Measurements from ENCODE around the gene KDM4D.
"Not testable (repeated sequence)": the region's sequence is repeated elsewhere in the genome, so short reads cannot be mapped to it uniquely, and the experiment has no call there.

KDM4D gene

GRCh38 chr11:94973099-94973968 lies at the start of gene KDM4D, which contains the start of gene CWC15:
Gene KDM4D, plus strand, starts transcription at chr11:94973709. Its CDS starts 23,664 bp downstream, at chr11:94997373.
Gene CWC15, minus strand, starts transcription at chr11:94973556. Its CDS starts 1,371 bp downstream, at chr11:94972185.
- peak; percentile 95 for DNase-seq

GRCh38 chr11:94924171-94924572 lies 49.3 kb upstream of the KDM4D start:
- no peak for DNase-seq

DNA sequence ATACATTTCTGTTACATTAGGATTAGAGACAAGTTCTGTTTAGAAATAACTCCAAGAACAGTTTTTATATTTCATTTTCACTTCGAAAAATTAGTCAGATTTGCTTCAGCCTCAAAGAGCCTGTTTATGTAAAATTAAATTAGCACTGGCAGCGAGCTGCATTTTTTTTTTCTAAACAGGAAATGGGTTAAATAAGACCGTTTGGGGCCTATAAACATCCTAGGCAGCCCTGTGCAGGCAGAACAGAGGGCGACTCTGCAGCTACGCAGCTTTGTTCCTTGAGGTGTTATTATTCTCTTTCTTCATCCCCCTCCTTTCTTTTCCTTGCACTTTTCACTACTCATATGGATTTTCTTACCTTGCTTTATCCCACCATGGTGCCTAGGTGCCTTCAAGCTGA lies 48.9 kb upstream of the KDM4D start:
- DNase-seq: no peak

DNA sequence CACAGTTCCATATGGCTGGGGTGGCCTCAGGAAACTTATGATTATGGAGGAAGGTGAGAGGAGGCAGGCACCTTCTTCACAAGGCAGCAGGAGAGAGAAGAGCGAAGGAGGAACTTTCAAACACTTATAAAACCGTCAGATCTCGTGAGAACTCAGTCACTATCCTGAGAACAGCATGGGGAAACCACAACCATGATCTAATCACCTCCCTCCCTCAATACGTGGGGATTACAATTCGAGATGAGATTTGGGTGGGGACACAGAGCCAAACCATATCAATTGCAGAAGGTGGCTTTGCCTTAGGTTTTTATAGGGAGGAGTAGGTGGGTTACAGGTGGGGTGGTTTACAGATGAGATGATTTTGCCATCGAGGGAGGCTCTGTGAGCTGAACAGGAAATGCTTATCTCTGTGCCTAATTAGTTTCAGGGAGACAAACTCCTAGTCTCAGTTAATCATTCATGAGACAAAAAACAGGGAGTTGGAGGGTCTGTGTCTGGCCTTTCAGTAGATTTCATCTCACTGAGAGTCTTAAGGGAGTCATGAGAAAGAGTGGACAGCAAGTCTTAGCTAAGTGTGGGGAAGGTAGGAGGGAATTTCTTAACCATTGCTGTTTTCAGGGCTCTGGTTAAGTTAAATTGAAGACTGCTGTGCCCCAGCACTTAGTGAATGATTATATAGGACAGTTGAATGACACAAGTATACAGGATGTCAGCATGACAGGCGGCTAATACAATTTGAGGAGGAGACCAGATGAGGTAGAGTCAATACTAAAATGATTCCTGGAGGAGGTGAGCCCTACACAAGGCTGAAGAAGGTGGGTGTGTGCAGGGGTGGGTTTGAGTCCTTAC lies 47.9 kb upstream of the KDM4D start:
- no peak for DNase-seq

- DNase-seq: no peak
Measured at GRCh38 chr11:94926271-94926625, 47.3 kb upstream of the KDM4D start.

GRCh38 chr11:94926698-94927237 lies 46.7 kb upstream of the KDM4D start:
- DNase-seq: no peak

DNA sequence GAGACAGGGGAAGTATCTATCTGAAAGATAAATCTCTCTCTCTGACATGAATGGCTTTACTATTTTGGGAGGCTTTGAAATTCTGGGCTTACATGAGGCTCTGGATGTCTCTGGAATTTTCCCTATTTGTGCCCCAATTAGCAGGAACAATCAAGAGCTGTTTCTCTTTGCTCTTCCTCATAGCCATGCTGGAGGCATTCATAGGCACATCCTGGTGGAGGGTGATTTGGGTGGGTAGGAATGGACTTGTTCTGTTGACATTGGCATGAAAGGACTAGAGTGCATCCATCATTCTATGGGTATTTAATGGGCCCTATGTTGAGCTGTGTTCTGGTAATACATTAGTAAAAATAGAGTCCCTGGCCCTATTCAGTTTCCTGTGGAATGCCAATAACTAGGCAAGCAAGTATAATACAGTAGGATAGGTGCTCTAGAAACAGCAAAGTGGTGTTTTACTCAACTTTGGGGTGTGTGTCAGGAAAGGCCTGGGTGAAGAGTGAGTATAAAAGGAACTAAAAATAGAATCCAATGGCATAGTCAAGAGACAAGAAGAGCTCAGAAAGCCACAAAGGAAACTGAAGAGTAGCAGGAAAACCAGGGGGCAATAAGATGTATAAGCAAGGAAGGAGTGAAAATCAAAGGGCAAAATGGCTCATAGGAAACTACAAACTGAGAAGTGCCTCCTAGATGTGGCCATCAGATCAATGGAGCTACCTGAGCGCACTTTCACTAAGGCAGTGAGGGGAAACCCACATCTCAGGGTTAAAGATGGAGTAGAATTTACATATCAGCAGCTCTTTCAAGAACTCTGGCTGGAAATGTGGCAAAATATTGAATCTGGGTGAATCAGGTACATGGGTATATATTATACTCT lies 45.2 kb upstream of the KDM4D start:
- DNase-seq: no peak

DNA sequence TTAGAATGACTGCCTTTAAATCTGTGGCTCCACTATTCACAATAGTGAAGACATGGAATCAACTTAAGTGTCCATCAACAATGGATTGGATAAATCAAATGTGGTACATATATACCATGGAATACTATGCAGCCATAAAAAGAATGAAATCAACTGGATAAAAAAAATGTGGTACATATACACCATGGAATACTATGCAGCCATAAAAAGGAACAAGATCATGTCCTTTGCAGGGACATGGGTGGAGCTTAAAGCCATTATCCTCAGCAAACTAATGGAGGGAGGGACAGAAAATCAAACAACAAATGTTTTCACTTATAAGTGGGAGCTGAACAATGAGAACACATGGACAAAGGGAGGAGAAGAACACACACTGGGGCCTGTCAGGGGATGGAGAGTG lies 41.4 kb upstream of the KDM4D start:
- DNase-seq: not testable (repeated sequence)

DNA sequence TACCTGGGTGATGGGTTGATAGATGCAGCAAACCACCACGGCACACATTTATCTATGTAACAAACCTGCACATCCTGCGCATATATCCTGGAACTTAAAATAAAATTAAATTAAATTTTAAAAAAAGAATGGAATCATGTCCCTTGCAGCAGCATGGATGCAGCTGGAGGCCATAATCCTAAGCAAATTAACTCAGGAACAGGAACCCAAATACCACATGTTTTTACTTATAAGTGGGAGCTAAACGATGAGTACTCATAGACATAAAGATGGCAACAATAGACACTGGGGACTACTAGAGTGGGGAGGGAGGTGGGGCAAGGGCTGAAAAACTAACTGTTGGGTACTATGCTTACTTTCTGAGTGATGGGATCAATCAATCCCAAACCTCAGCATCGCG lies 41.0 kb upstream of the KDM4D start:
- no peak for DNase-seq

- DNase-seq: no peak
Measured at GRCh38 chr11:94933223-94934130, 40.0 kb upstream of the KDM4D start.

DNA sequence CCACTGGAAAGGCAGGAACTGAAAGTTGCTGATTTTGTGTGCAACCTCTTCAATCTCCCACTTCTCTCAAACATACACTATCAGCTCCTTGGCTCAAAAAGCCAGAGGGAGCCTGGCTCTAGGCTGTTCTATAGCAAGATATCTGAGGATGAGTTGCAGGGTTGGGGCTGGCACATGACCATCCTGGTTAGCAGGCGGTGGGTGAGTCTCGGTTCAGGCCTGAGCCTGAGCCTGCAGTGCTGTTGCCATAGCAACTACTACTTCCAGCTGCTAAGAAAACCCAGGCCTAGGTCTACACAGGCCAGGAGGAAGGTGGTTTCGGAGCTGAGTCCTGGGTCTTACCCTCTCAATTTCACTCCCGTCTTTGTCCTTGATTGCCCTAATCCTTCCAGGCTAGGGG lies 39.1 kb upstream of the KDM4D start:
- DNase-seq: no peak

DNA sequence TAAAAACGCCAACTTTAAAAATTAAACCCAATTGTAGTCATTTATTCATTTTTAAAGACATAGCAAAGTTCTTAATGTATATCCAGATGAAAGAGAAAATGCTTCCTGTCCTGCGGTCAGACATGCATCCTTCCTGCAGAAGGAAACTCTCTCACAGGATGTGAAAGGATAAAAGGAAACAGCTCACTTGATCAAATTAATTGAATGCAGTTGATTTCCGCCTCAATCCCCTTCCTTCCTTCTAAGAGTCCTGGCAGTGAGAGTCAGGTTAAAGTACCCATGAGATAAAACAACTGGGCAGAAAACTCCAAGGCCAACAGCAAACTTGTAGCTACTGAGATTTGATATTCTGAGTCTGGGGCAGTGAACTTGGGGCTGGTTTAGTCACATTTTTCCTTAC lies 38.7 kb upstream of the KDM4D start:
- no peak for DNase-seq

GRCh38 chr11:94938095-94939055 lies 35.1 kb upstream of the KDM4D start:
- no peak for DNase-seq

GRCh38 chr11:94939346-94939745 lies 34.2 kb upstream of the KDM4D start:
- DNase-seq: no peak

GRCh38 chr11:94941131-94941530 lies 32.4 kb upstream of the KDM4D start:
- DNase-seq: no peak

GRCh38 chr11:94946812-94947211 lies 26.7 kb upstream of the KDM4D start:
- DNase-seq: no peak

DNA sequence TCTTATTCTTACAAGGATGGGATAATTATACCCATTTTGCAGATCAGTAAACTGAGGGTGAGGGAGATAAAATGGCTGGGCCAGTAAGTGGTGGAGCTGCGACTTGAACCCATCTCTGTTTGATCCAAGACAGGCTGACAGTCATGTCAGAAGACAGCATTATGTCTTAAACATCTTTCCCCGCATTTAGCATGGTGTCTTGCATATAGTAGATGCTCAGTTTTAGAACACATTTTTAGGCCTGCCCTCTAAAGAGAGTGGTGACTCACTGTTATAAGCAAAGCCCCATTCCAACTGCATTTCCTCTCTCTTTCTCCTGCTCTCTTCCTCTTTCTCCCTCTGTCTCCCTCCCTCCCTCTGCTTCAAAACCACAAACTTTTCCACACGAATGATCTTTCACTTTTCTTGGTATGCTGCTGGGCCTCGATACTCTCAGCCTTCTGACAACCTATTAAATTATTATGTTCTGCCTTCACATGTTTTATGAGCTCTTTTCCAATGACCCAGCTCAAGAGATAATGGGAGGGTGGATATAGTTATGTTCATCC lies 25.4 kb upstream of the KDM4D start:
- no peak for DNase-seq

GRCh38 chr11:94954753-94955152 lies 18.8 kb upstream of the KDM4D start:
- DNase-seq: no peak

DNA sequence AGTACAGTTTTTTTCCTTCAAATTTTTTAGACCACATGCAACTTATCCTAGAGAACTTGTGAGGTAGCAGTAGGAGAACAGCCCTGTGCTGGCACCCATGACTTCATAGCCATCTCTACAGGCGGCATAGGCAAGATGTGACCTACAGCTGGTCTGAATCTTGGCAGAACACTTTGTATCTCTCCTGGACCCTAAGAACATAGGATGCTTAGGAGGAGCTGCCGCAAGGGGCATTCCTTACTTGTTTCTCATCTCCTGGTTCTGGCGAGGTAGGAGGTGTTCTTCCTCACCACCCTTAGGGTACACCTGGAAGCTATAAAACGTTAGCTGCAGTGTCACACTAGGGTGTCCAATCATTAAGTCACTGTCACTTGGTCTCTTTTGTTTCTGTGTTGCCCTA lies 16.5 kb upstream of the KDM4D start:
- DNase-seq: no peak

DNA sequence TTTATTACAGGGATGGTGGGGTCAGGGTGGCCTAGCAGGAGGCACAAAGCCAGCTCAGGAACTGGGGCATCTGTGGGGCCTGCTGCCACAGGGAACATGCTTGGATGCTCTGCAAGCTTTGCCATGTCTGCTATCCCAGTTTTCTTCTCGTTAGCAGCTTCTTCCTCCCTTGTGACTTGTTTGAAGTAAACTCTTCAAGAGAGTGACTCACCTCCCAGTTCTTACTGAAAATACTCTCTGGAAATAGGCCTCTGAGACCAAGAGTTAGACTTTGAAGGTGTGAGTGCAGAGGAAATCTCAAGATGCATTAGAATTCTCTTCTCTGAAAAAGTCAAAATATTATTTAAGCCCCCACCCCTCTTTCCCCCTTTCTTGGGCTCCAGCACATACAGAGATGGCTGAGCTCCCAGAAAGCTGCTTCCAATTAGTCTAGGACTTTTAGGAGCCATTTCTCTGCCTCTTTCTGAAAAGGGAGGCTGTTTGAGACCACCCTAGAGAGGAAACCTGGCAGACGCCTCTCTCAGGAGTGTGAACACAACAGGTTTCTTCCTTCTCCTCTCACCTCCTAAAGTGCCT lies 15.3 kb upstream of the KDM4D start:
- no peak for DNase-seq
